Measurements from ENCODE around the gene PLCG2.

GRCh38 chr16:81838794-81839193 is 59.7 kb downstream of the PLCG2 start:
- no peak for TF ChIP-seq POLR2A (IDR thresholded peaks at IDR 0.05)
- TF ChIP-seq, protein P1, sequence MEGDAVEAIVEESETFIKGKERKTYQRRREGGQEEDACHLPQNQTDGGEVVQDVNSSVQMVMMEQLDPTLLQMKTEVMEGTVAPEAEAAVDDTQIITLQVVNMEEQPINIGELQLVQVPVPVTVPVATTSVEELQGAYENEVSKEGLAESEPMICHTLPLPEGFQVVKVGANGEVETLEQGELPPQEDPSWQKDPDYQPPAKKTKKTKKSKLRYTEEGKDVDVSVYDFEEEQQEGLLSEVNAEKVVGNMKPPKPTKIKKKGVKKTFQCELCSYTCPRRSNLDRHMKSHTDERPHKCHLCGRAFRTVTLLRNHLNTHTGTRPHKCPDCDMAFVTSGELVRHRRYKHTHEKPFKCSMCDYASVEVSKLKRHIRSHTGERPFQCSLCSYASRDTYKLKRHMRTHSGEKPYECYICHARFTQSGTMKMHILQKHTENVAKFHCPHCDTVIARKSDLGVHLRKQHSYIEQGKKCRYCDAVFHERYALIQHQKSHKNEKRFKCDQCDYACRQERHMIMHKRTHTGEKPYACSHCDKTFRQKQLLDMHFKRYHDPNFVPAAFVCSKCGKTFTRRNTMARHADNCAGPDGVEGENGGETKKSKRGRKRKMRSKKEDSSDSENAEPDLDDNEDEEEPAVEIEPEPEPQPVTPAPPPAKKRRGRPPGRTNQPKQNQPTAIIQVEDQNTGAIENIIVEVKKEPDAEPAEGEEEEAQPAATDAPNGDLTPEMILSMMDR (IDR thresholded peaks at IDR 0.05) = no peak
